ENCODE data around the gene PRKN. TPM values are rescaled to one million over a fixed set of nuclear protein-coding genes. Genes with fewer than 3 reads are reported as not detected.
A peak's percentile ranks its signal among the peaks of the same experiment; 100 is the strongest.
"Not testable (repeated sequence)": the region's sequence is repeated elsewhere in the genome, so short reads cannot be mapped to it uniquely, and the experiment has no call there.

PRKN gene
- polyA plus RNA-seq, 1 experiment, result 0.71 TPM

- POLR2A ChIA-PET, result no interaction called here
- CTCF ChIA-PET, result no interaction called here
- Histone ChIP-seq H3K36me3 (ENCODE audit: control insufficient read depth, insufficient read depth, low read length) (no peaks in the 10 kb centered on the region), H3K27me3 (ENCODE audit: control insufficient read depth, insufficient read depth, low read length) (no peaks in the 10 kb centered on the region), H3K4me3 (ENCODE audit: low read depth, low read length) (no peak overlapping the region)
- TF ChIP-seq CTCF (IDR thresholded peaks at IDR 0.05; ENCODE audit: insufficient read depth, low read depth, low read length), result no peak
- no peak for DNase-seq (ENCODE audit: low read depth)
These were observed 322.6 kb downstream of the PRKN start for GRCh38 chr6:162404951-162405350.

- DNase-seq (ENCODE audit: low read depth), result no peak
- Histone ChIP-seq H3K36me3 (ENCODE audit: control insufficient read depth, insufficient read depth, low read length) (no peaks in the 10 kb centered on the region), H3K27me3 (ENCODE audit: control insufficient read depth, insufficient read depth, low read length) (no peaks in the 10 kb centered on the region), H3K4me3 (ENCODE audit: low read depth, low read length) (no peak overlapping the region)
- no peak for TF ChIP-seq CTCF (IDR thresholded peaks at IDR 0.05; ENCODE audit: insufficient read depth, low read depth, low read length)
- ChIA-PET CTCF (no interaction called here), POLR2A (no interaction called here)
These were observed 324.5 kb downstream of the PRKN start for GRCh38 chr6:162403031-162403430.

- Histone ChIP-seq H3K27me3 (ENCODE audit: control insufficient read depth, insufficient read depth, low read length) (no peaks in the 10 kb centered on the region), H3K4me3 (ENCODE audit: low read depth, low read length) (no peak overlapping the region), H3K36me3 (ENCODE audit: control insufficient read depth, insufficient read depth, low read length) (no peaks in the 10 kb centered on the region)
- DNase-seq (ENCODE audit: low read depth), result no peak
- POLR2A ChIA-PET, result no interaction called here
- no peak for TF ChIP-seq CTCF (IDR thresholded peaks at IDR 0.05; ENCODE audit: insufficient read depth, low read depth, low read length)
- CTCF ChIA-PET, result no interaction called here
These were observed 332.4 kb downstream of the PRKN start for GRCh38 chr6:162395181-162395580.

- H3K4me3 ChIP-seq (ENCODE audit: low read depth, low read length); POLR2A ChIA-PET; H3K27me3 ChIP-seq (ENCODE audit: control insufficient read depth, insufficient read depth, low read length); H3K36me3 ChIP-seq (ENCODE audit: control insufficient read depth, insufficient read depth, low read length); CTCF ChIA-PET: not testable (repeated sequence)
- peak; percentile 49 for DNase-seq (ENCODE audit: low read depth)
These were observed 336.4 kb downstream of the PRKN start for GRCh38 chr6:162390961-162391811.

DNA sequence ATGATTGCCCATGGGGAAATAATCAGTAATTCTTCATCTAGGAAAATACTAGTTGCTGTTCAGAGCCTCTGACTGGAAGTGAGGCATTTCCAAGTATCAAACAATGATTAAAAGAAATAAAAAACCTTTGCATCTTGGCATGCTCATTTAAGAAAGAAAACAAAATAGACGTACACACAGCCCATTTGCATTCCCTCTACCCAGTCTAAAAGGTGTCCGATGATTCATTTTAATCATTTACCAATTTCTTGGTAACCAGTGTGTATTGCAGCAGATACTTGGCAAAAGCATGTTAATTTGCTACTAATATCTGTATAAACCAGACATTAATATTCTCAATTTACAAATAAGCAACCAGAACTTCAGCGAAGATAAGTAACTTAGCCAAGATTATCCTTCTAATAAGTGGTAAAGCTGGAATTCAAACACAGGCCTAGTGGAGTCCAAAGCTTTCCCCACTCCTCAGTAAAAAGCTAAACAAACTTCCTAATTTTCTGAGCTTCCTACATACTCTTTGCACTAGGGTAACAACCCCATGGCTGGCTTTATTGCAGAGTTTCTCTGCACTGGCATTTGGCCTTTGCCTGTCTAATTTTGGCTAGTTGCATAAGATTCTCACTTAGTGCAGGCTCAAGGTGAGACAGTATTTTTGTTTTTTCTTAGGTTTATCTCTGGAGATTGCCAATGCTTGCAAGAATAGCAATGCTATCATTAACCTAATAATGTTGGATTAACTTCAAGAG, 338.1 kb downstream of the PRKN start:
- no peak overlapping the region for H3K4me3 ChIP-seq (ENCODE audit: low read depth, low read length)
- DNase-seq (ENCODE audit: low read depth), result no peak
- no peak for TF ChIP-seq CTCF (IDR thresholded peaks at IDR 0.05; ENCODE audit: insufficient read depth, low read depth, low read length)
- H3K36me3 ChIP-seq (ENCODE audit: control insufficient read depth, insufficient read depth, low read length), result no peaks in the 10 kb centered on the region
- ChIA-PET POLR2A (no interaction called here), CTCF (no interaction called here)
- no peaks in the 10 kb centered on the region for H3K27me3 ChIP-seq (ENCODE audit: control insufficient read depth, insufficient read depth, low read length)
